ENCODE data around the gene MRPL11. TPM values are rescaled to one million over a fixed set of nuclear protein-coding genes. Genes with fewer than 3 reads are reported as not detected.

MRPL11 gene
- total RNA-seq, 2 experiments from 2014 or later = 17.7 to 21.0 TPM

DNA sequence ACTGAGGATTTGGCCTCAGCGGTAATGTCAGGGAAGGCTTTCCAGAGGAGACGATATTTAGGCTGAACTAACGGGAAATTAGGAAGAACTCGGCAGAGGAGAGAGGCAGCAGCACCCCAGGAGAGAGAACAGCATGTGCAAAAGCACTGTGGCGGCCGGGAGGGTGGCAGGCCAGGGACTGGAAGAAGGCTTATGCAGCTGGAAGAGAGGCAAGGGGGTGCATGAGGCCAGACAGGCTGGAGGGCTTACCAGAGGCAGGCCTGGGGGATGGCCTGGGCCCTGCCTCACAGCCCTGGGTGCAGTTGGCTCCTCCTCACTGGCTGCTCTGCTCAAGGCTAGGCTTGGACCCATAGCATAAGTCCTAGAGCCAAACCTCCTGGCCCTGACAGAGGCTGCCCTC, 25.5 kb downstream of the MRPL11 start:
- Histone ChIP-seq H3K4me1 (ENCODE audit: insufficient read depth, low read length) (peaks cover 13% of the 10 kb centered on the region), H3K4me3 (ENCODE audit: low read length) (no peak overlapping the region), H3K27ac (ENCODE audit: low read depth in 1 of 2, low read length in 2 of 2) (no peak overlapping the region), H3K36me3 (ENCODE audit: insufficient read depth, low read length) (no peaks in the 10 kb centered on the region), H3K9me3 (ENCODE audit: control insufficient read depth in 1 of 2, insufficient read depth in 1 of 2, low read length in 2 of 2) (peaks cover 0 to 3% of the 10 kb centered on the region in 2 experiments), H3K27me3 (ENCODE audit: control insufficient read depth in 1 of 2, insufficient read depth in 2 of 2, low read length in 2 of 2) (peaks cover 31 to 44% of the 10 kb centered on the region in 2 experiments)
- ChIA-PET POLR2A (no interaction called here), CTCF (interaction anchor here (1.5 kb wide), 1 partner anchor 65 kb away, joined by 3 read pairs; no protein-coding TSS in a partner anchor)
- Mint-ChIP-seq H3K4me3 (no peak overlapping the region), H3K27ac (no peak overlapping the region), H3K4me1 (ENCODE audit: low read depth) (peaks cover 5% of the 10 kb centered on the region), H3K36me3 (ENCODE audit: low read depth) (no peaks in the 10 kb centered on the region), H3K27me3 (peaks cover 76% of the 10 kb centered on the region), H3K9me3 (no peaks in the 10 kb centered on the region)
- TF ChIP-seq CTCF (IDR thresholded peaks at IDR 0.05) = no peak
- no peak for ATAC-seq (ENCODE audit: poor library complexity)
- intact Hi-C loops (cut with DNase I, micrococcal nuclease) = no loop called here
- no peak for DNase-seq

DNA sequence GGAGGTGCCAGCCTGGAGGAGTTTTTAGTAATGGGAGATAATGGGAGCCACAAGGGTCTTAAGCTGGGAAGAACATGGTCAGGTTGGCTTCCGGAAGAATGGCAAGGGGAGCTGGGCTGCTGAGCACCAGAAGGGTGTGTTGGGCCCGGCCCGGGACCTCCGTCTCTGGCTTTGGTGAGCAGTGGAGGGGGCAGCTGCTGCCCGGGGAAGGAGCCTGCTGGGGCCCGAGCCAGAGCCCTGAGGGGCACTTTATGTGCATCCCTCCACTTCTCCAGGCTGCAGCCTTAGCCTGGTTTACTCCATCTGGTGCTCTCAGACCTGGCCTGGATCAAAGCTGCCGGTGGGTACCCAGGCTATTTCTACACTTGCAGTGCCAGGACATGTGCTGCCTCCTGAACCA, 26.5 kb downstream of the MRPL11 start:
- no peak for ATAC-seq (ENCODE audit: poor library complexity)
- H3K27ac Mint-ChIP-seq = no peak overlapping the region
- Histone ChIP-seq H3K4me1 (ENCODE audit: insufficient read depth, low read length) (peaks cover 14% of the 10 kb centered on the region), H3K36me3 (ENCODE audit: insufficient read depth, low read length) (no peaks in the 10 kb centered on the region), H3K27me3 (ENCODE audit: control insufficient read depth in 1 of 2, insufficient read depth in 2 of 2, low read length in 2 of 2) (peaks cover 21 to 38% of the 10 kb centered on the region in 2 experiments), H3K4me3 (ENCODE audit: low read length) (no peak overlapping the region), H3K27ac (ENCODE audit: low read depth in 1 of 2, low read length in 2 of 2) (no peak overlapping the region), H3K9me3 (ENCODE audit: control insufficient read depth in 1 of 2, insufficient read depth in 1 of 2, low read length in 2 of 2) (no peaks in the 10 kb centered on the region)
- H3K9me3 Mint-ChIP-seq = no peaks in the 10 kb centered on the region
- no peak for DNase-seq
- ChIA-PET POLR2A (interaction anchor here (0.5 to 1.2 kb wide), 2 partner anchors 56 to 204 kb away, joined by 3 read pairs; partner anchors contain the start of gene RBM14), CTCF (no interaction called here)
- H3K27me3 Mint-ChIP-seq = peaks cover 66% of the 10 kb centered on the region
- TF ChIP-seq CTCF (IDR thresholded peaks at IDR 0.05) = no peak
- H3K4me1 Mint-ChIP-seq (ENCODE audit: low read depth) = peaks cover 5% of the 10 kb centered on the region
- intact Hi-C loops (cut with DNase I, micrococcal nuclease) = no loop called here
- no peak overlapping the region for H3K4me3 Mint-ChIP-seq
- H3K36me3 Mint-ChIP-seq (ENCODE audit: low read depth) = no peaks in the 10 kb centered on the region

- H3K9me3 Mint-ChIP-seq = no peaks in the 10 kb centered on the region
- TF ChIP-seq CTCF (IDR thresholded peaks at IDR 0.05) = no peak
- ChIA-PET POLR2A (interaction anchor here (1.2 kb wide), 1 partner anchor 205 kb away, joined by 3 read pairs; the partner anchor contains the start of gene RBM14), CTCF (no interaction called here)
- no peak for DNase-seq
- peaks cover 58% of the 10 kb centered on the region for H3K27me3 Mint-ChIP-seq
- ATAC-seq (ENCODE audit: poor library complexity) = no peak
- H3K36me3 Mint-ChIP-seq (ENCODE audit: low read depth) = no peaks in the 10 kb centered on the region
- Histone ChIP-seq H3K27ac (ENCODE audit: low read depth in 1 of 2, low read length in 2 of 2) (no peak overlapping the region), H3K27me3 (ENCODE audit: control insufficient read depth in 1 of 2, insufficient read depth in 2 of 2, low read length in 2 of 2) (peaks cover 13 to 31% of the 10 kb centered on the region in 2 experiments), H3K4me3 (ENCODE audit: low read length) (no peak overlapping the region), H3K36me3 (ENCODE audit: insufficient read depth, low read length) (no peaks in the 10 kb centered on the region), H3K9me3 (ENCODE audit: control insufficient read depth in 1 of 2, insufficient read depth in 1 of 2, low read length in 2 of 2) (no peaks in the 10 kb centered on the region), H3K4me1 (ENCODE audit: insufficient read depth, low read length) (peaks cover 14% of the 10 kb centered on the region)
- H3K4me3 Mint-ChIP-seq = peak overlapping the region; percentile 56
- intact Hi-C loops (cut with DNase I, micrococcal nuclease) = no loop called here
- H3K4me1 Mint-ChIP-seq (ENCODE audit: low read depth) = peaks cover 5% of the 10 kb centered on the region
- H3K27ac Mint-ChIP-seq = no peak overlapping the region
Measured at GRCh38 chr11:66411323-66411722, 27.3 kb downstream of the MRPL11 start.
